Stomach (tissue), 9 donors: ENCODE data around the gene B4GALT6. TPM values are rescaled to one million over a fixed set of nuclear protein-coding genes. Genes with fewer than 3 reads are reported as not detected.

Experiments used
- DNase-seq, 2 donors: peaks; one replicate each; pipeline versions ENCODE4 v3.0.0 to v3.0.0-alpha.2; 2013 to 2019
- H3K27ac ChIP-seq, 5 donors: fragments of 200-600 bp in 4 of 5; sonication (generic) in 4 of 5; one replicate each; pipeline ENCODE4 v1.5.1; 2013 to 2019; ENCODE audit warnings: mild to moderate bottlenecking in 1 of 5, moderate library complexity in 1 of 5
- H3K27me3 ChIP-seq, 3 donors: fragments of 200-600 bp; sonication (generic); one replicate each; pipeline ENCODE4 v1.5.1; 2017 to 2019; ENCODE audit warnings: mixed run types in 1 of 3
- H3K36me3 ChIP-seq, 4 donors: fragments of 200-600 bp; sonication (generic); 1 replicate in 3 of 4; 2 replicates in 1 of 4; pipeline ENCODE4 v1.5.1; 2016 to 2019
- H3K4me1 ChIP-seq, 4 donors: fragments of 200-600 bp; sonication (generic); one replicate each; pipeline ENCODE4 v1.5.1; 2016 to 2019
- H3K4me3 ChIP-seq, 4 donors: fragments of 200-600 bp; sonication (generic) in 3 of 4; one replicate each; pipeline ENCODE4 v1.5.1; 2016 to 2019; ENCODE audit warnings: mild to moderate bottlenecking in 1 of 4
- H3K9me3 ChIP-seq, 4 donors: fragments of 200-600 bp; sonication (generic); one replicate each; pipeline ENCODE4 v1.5.1; 2016 to 2019
- EP300 ChIP-seq: sonication (generic); formaldehyde crosslinking; IDR thresholded peaks from one replicate; pipeline ENCODE4 v1.6.1; 2017; ENCODE audit warnings: antibody characterized with exemption
- POLR2A ChIP-seq, 4 donors: fragments of 450-650 bp; IDR thresholded peaks; one replicate each; pipeline ENCODE4 v1.6.1; 2016; ENCODE audit warnings: antibody characterized with exemption in 4 of 4, control low read depth in 2 of 4, mild to moderate bottlenecking in 1 of 4, moderate library complexity in 1 of 4
- POLR2AphosphoS5 ChIP-seq, 3 donors: sonication (generic); formaldehyde crosslinking; IDR thresholded peaks; one replicate each; pipeline ENCODE4 v1.6.1; 2016; ENCODE audit warnings: antibody characterized with exemption in 3 of 3
- WGBS, 5 donors: extraction: QIAGEN DNeasy Blood & Tissue Kit in 3 of 5; methylation state at CpG; one replicate each; pipeline versions ENCODE4 v1.1.5 to v1.1.7; 2013 to 2018; 5-methylcytosine and 5-hydroxymethylcytosine counted together
- intact Hi-C: fragments of 100-400 bp; cut with DNase I; formaldehyde crosslinking; loops from one replicate; pipeline ENCODE4 v1.15.1; 2023; ENCODE audit warnings: low total_unique reads
- polyA plus RNA-seq, 3 donors: library from polyadenylated mRNA; stranded (reverse); fragments of 200-250 nt; gene quantifications; one replicate each; pipeline ENCODE4 v1.2.3, GENCODE V29; 2013
- total RNA-seq, 5 donors: library from RNA; depleted of rRNA; stranded (reverse); fragments of >200 nt; gene quantifications; one replicate each; pipeline versions ENCODE4 v1.1.0 to v1.2.3, GENCODE V29; 2014 to 2016
- TF ChIP-seq, protein P1 (sequence below), 7 experiments: fragments of 450-650 bp in 4 of 7; fragments of 200-600 bp in 3 of 7; sonication (generic) in 3 of 7; IDR thresholded peaks; one replicate each; pipeline ENCODE4 v1.5.1; 2016 to 2019; ENCODE audit warnings: antibody characterized with exemption in 7 of 7, control low read depth in 2 of 7, mild to moderate bottlenecking in 1 of 7
- donor health status: healthy with polysubstance abuse.
- donor health status: Bipolar disorder and iron deficiency.
- donor health status: healthy.

Gene B4GALT6
- total and polyA plus RNA-seq, 8 donors, result 0.45 to 8.4 (median 1.3) TPM; not detected in 1

GRCh38 chr18:31618801-31619200 is 65.6 kb downstream of the B4GALT6 start:
- TF ChIP-seq POLR2A (IDR thresholded peaks at IDR 0.05) (no peak), POLR2AphosphoS5 (IDR thresholded peaks at IDR 0.05) (no peak), EP300 (no peak)
- TF ChIP-seq, protein P1, sequence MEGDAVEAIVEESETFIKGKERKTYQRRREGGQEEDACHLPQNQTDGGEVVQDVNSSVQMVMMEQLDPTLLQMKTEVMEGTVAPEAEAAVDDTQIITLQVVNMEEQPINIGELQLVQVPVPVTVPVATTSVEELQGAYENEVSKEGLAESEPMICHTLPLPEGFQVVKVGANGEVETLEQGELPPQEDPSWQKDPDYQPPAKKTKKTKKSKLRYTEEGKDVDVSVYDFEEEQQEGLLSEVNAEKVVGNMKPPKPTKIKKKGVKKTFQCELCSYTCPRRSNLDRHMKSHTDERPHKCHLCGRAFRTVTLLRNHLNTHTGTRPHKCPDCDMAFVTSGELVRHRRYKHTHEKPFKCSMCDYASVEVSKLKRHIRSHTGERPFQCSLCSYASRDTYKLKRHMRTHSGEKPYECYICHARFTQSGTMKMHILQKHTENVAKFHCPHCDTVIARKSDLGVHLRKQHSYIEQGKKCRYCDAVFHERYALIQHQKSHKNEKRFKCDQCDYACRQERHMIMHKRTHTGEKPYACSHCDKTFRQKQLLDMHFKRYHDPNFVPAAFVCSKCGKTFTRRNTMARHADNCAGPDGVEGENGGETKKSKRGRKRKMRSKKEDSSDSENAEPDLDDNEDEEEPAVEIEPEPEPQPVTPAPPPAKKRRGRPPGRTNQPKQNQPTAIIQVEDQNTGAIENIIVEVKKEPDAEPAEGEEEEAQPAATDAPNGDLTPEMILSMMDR (IDR thresholded peaks at IDR 0.05), result no peak
- no peaks in the 10 kb centered on the region for H3K9me3 ChIP-seq
- DNase-seq, result no peak
- no peaks in the 10 kb centered on the region for H3K4me1 ChIP-seq
- WGBS, 5 donors, result 89 to 97% (median 92%) methylated on average over 5 of the region's 5 CpGs
- no peaks in the 10 kb centered on the region for H3K27me3 ChIP-seq
- no peak overlapping the region for H3K4me3 ChIP-seq
- intact Hi-C loops, result no loop called here
- no peaks in the 10 kb centered on the region for H3K36me3 ChIP-seq
- H3K27ac ChIP-seq, result no peak overlapping the region

- Histone ChIP-seq H3K36me3 (no peaks in the 10 kb centered on the region), H3K27ac (no peak overlapping the region), H3K9me3 (no peaks in the 10 kb centered on the region), H3K4me3 (no peak overlapping the region), H3K4me1 (no peaks in the 10 kb centered on the region), H3K27me3 (no peaks in the 10 kb centered on the region)
- TF ChIP-seq POLR2AphosphoS5 (IDR thresholded peaks at IDR 0.05) (no peak), EP300 (no peak), POLR2A (IDR thresholded peaks at IDR 0.05) (no peak)
- TF ChIP-seq, protein P1 (IDR thresholded peaks at IDR 0.05), result no peak
- intact Hi-C loops, result no loop called here
- no peak for DNase-seq
- 67 to 76% (median 71%) methylated on average over 5 of the region's 5 CpGs for WGBS, 5 donors
These were observed 67.2 kb downstream of the B4GALT6 start for GRCh38 chr18:31617031-31617717.

GRCh38 chr18:31616586-31616985 is 67.8 kb downstream of the B4GALT6 start:
- TF ChIP-seq, protein P1 (IDR thresholded peaks at IDR 0.05), result no peak
- no peak for TF ChIP-seq POLR2A (IDR thresholded peaks at IDR 0.05)
- no peak for TF ChIP-seq POLR2AphosphoS5 (IDR thresholded peaks at IDR 0.05)
- TF ChIP-seq EP300, result no peak
- intact Hi-C loops, result no loop called here
- H3K36me3 ChIP-seq, result no peaks in the 10 kb centered on the region
- H3K4me1 ChIP-seq, result no peaks in the 10 kb centered on the region
- 89 to 95% (median 93%) methylated on average over 4 of the region's 4 CpGs for WGBS, 5 donors
- no peak overlapping the region for H3K4me3 ChIP-seq
- no peaks in the 10 kb centered on the region for H3K9me3 ChIP-seq
- no peak overlapping the region for H3K27ac ChIP-seq
- no peaks in the 10 kb centered on the region for H3K27me3 ChIP-seq
- no peak for DNase-seq

GRCh38 chr18:31614044-31614443 is 70.3 kb downstream of the B4GALT6 start:
- Histone ChIP-seq H3K36me3 (no peaks in the 10 kb centered on the region), H3K4me1 (peaks cover 0 to 10% (median 5%) of the 10 kb centered on the region in 4 donors), H3K27ac (no peak overlapping the region), H3K9me3 (no peaks in the 10 kb centered on the region), H3K27me3 (no peaks in the 10 kb centered on the region), H3K4me3 (no peak overlapping the region)
- DNase-seq, result no peak
- intact Hi-C loops, result no loop called here
- 58 to 81% (median 80%) methylated on average over 2 of the region's 2 CpGs for WGBS, 5 donors
- TF ChIP-seq EP300 (no peak), POLR2A (IDR thresholded peaks at IDR 0.05) (no peak), POLR2AphosphoS5 (IDR thresholded peaks at IDR 0.05) (no peak)
- TF ChIP-seq, protein P1 (IDR thresholded peaks at IDR 0.05), result no peak
